Superior temporal gyrus (tissue), 1 donor: ENCODE data around the gene SMPDL3B.

Experiments used
- DNase-seq: peaks from one replicate; pipeline ENCODE4 v3.0.0-alpha.2; 2016; ENCODE audit errors: extremely low spot score

SMPDL3B gene

GRCh38 chr1:27934818-27935549 is at the start of gene SMPDL3B:
SMPDL3B (plus strand) TSS chr1:27935000; CDS start chr1:27935184, 184 bp downstream.
- DNase-seq, result no peak

- no peak for DNase-seq
Observed at GRCh38 chr1:27885114-27885528, 49.7 kb upstream of the SMPDL3B start.

DNA sequence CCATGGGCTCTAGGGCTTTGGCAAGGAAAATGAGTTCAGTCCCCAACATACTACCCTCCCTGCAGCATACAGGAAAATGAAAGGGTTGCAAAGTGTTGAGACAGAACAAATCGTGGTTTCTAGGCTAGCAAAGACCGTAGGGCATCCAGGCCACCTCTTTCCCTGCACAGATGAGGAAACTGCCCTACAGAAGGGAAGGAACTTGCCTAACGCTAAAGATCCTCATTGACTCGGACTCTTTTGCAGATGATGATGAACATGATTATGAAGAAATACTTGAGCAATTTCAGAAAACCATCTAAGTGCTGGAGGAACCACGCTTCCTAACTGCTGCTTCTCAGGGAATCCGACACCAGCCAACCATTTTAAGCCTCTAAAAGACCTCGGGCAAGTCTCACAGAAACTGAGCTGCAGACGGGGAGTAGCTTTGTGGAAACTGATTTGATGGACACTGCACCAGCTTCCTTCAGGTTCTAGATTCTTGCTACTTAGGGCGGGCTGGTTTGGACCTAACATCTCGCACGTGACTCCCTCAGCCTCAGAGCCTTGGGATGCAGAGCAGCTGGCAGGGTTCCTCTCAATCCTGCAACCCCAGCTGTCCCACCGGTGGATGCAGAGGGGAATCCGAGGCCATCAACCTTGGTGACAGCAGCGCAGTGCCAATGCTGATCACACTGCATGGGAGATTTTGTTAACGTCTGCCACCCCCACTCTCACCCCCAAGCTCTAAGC is 49.0 kb upstream of the SMPDL3B start:
- no peak for DNase-seq

GRCh38 chr1:27886353-27886679 is 48.5 kb upstream of the SMPDL3B start:
- DNase-seq, result no peak

DNA sequence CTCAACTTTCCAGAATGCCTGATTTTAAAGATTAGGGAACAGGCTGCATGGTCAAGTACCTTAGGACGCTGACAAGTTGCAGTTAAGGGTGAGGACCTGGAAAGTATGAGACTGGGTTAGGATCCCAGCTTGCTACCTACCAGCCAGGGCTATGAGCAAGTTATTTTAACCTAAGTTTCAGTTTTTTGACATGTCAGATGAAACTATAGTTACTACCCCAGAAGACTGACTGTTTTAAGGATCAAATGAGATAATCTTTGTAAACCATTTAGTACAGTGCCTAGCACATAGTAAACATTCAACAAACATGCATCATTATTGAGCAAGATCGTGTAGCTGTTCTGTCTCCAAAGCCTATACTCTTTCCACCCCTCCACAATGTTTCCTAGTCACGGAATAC is 48.1 kb upstream of the SMPDL3B start:
- DNase-seq, result no peak

DNA sequence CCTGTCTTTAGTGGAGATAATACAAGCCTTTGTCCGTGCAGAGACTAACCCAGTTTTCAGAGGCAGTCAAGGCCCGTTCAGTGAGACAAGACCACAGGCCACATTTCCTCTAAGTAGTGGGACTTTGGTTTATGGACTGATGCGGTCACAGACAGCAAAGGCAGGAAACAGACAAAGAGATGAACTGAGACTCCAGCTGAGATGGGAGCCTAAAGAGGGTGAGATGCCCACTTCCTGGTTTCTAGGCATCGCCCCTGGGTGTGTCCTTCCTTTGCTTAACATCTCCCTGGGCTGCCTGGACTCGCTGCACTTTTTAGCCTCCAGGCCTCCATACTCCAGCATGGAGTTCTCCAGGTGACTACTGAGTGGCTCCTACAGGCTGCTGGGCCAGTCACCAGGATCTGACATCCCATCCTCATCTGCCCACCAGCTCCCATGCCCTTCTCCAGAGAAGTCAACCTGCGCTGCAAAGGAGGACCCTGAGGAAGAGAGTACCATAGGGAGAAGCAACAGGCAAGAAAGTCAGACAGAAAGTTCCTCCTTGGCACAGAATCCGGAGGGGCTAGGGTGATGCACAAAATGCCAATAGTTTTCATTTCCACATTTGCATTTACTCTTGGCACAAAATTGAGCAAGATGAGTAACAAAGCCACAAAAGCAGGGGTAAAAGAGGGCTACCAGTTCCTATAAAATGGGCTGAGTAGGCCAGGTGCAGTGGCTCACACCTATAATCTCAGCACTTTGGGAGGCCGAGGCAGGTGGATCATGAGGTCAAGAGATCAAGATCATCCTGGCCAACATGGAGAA is 47.4 kb upstream of the SMPDL3B start:
- no peak for DNase-seq

- no peak for DNase-seq
Observed at GRCh38 chr1:27889506-27889905, 45.3 kb upstream of the SMPDL3B start.

- peak; percentile 37 for DNase-seq
Observed at GRCh38 chr1:27891196-27891889, 43.5 kb upstream of the SMPDL3B start.

GRCh38 chr1:27894521-27894920 is 40.3 kb upstream of the SMPDL3B start:
- no peak for DNase-seq

GRCh38 chr1:27906759-27907158 is 28.0 kb upstream of the SMPDL3B start:
- DNase-seq, result no peak

- DNase-seq, result no peak
Observed at GRCh38 chr1:27912429-27912828, 22.4 kb upstream of the SMPDL3B start.

DNA sequence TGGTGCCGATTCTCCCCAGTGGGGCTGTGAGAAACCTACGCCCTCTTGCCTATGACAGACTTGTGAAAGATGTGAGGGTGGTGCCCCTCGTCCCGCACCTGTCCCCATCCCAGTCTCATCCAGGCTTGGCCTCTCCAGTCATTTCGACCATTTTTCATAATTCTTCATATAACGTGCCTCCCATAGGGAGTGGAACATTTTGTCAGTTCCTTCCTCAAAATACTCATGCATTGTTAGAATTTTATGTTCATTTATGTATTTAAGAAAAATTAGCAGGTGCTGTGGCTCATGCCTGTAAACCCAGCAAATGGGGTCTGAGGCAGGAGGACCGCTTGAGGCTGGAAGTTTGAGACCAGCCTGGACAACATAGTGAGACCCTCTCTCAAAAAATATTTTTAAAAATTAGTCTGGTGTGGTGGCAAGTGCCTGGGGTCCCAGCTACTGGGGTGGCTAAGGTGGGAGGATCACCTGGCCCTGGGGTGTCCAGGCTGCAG is 19.7 kb upstream of the SMPDL3B start:
- DNase-seq, result no peak

- no peak for DNase-seq
Observed at GRCh38 chr1:27922272-27922671, 12.5 kb upstream of the SMPDL3B start.

GRCh38 chr1:27928216-27928954 is 6.4 kb upstream of the SMPDL3B start:
- no peak for DNase-seq

DNA sequence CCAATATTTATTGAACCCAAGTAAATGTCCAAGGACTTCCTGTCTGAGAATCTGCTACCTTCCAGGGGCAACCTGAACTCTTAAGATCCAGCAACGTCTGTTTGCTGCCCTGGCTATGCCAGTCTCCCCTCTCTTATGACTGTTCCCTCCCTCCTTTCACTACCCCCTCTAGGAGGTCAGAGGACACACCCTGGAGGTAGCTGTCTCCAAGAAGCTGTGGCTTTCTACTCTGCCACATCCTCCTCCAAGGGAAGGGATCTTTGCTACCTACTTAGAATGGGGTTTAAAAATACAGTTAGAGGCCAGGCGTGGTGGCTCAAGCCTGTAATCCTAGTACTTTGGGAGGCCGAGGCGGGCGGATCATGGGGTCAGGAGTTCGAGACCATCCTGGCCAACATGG is 3.6 kb upstream of the SMPDL3B start:
- DNase-seq, result no peak

DNA sequence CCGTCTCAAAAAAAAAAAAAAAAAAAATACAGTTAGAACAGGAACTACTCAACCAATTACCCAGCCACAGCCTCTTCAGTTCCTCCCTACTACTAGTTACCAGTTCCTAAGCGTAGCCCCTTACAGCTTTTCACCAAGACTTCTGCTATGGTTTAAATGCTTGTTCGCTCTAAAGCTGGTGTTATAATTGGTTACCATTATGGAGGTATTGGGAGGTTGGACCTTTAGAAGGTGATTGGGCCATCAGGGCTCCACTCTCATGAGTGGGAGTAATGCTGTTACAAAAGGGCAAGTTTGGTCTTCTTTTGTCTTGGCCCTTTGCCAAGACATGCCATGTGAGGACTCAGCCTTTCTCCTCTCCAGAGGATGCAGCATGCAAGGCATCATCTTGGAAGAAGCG is 3.0 kb upstream of the SMPDL3B start:
- DNase-seq, result no peak

DNA sequence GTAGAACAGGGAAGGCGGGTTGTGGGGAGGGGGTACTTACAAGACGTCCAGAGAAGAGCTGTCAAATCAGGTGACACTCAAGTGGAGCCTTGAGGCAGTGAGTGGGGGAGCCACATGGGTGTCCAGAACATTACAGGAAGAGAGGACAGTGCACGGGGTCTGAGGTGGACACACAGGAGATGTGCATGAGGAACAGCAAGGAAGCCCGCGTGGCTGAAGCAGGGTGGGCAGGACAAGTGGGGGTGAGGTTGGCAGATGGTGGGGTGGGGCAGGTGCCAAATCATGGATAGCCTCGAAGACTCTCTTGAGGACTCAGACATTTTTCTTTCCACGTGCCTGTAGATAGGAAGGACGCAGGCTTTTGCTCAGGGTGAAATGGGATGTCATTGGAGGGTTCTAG is 921 bp downstream of the SMPDL3B start:
- DNase-seq, result no peak

DNA sequence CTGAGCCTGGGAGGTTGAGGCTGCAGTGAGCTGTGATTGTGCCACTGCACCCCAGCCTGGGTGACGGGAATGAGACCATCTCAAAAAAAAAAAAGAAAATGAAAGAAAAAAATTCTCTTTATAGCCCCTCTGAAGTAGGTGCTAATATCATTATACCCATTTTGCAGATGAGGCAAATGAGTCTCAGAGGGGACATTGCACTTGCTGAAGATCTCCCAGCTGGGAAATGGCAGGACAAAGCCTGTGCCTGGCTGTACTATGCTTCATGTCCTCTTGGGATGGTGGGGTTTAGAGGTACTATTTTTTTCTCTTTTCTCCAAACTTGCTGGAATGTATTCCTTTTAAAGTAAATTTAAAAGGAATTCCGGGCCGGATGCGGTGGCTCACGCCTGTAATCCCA is 1.6 kb downstream of the SMPDL3B start:
- DNase-seq, result no peak

DNA sequence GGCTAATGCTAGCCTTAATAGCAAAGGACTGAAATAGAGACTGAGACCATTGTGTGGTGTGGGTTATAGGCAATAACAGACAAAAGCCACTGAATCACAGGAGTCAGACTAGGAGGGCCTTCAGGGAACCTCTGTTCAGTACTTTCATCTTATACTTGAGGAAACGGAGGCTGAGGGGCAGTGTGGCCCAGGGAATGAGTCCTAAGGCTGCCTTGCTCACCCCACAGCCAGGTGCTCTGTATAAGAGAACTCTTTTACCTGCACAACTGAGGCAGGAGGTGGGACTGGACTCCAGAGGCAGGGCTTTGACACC is 2.7 kb downstream of the SMPDL3B start:
- DNase-seq, result no peak

DNA sequence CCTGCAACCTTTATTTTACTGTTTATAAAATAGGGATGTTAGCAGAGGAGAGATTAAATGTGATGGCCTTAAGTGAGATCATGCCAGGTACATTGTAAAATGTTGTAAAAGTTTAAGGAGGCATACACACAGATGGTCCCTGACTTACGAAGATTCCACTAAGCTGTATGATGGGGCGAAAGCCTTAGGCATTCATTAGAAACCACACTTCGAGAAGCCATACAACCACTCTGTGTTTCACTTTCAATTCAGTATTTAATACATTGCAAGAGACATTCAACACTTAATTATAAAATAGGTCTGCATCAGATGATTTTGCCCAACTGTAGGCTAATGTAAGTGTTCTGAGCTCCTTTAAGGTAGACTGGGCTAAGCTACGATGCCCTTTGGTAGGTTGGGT is 3.7 kb downstream of the SMPDL3B start:
- no peak for DNase-seq

GRCh38 chr1:27940297-27940696 is 5.5 kb downstream of the SMPDL3B start:
- DNase-seq, result no peak
